HEK293 (cell line): ENCODE results near the gene DND1.
A peak's percentile ranks its signal among the peaks of the same experiment; 100 is the strongest.

ENCODE experiments used
- CTCF ChIA-PET: fragments of 350-600 bp; formaldehyde crosslinking; extraction: SDS; loops from one replicate; lab custom pipeline; 2021; ENCODE audit warnings: antibody characterized with exemption; lab: Yijun Ruan, JAX
- POLR2A ChIA-PET: fragments of 300-600 bp; formaldehyde crosslinking; extraction: SDS; loops from one replicate; lab custom pipeline; 2020; ENCODE audit warnings: antibody characterized with exemption, inconsistent platforms; lab: Yijun Ruan, JAX
- H3K27ac ChIP-seq: fragments of 200-500 bp; sonication (Bioruptor generic); 2 replicates; pipeline ENCODE4 v1.5.1; 2014; ENCODE audit warnings: low read depth, low read length, control low read depth, inconsistent platforms; ENCODE audit errors: extremely low read depth
- H3K36me3 ChIP-seq, 2 experiments: fragments of 200-500 bp in 1 of 2; sonication (Bioruptor generic) in 1 of 2; 1 replicate in 1 of 2; 2 replicates in 1 of 2; pipeline ENCODE4 v1.5.1; 2014 to 2017; ENCODE audit warnings: inconsistent platforms in 2 of 2, low read length in 2 of 2; ENCODE audit not compliant: control insufficient read depth in 2 of 2, insufficient read depth in 1 of 2
- H3K4me1 ChIP-seq: fragments of 200-500 bp; sonication (Bioruptor generic); 2 replicates; pipeline ENCODE4 v1.5.1; 2014; ENCODE audit warnings: mild to moderate bottlenecking, low read length, inconsistent platforms; ENCODE audit not compliant: control insufficient read depth, insufficient read depth
- H3K4me3 ChIP-seq: 2 replicates; pipeline ENCODE4 v1.5.1; 2011; ENCODE audit warnings: low read depth, mild to moderate bottlenecking, control low read depth, low read length, moderate library complexity
- H3K9me3 ChIP-seq: fragments of 200-500 bp; sonication (Bioruptor generic); 2 replicates; pipeline ENCODE4 v1.5.1; 2014; ENCODE audit warnings: low read depth, low read length, inconsistent platforms; ENCODE audit not compliant: control insufficient read depth, insufficient read depth
- ZNF24 ChIP-seq: fragments of 450-650 bp; formaldehyde crosslinking; IDR thresholded peaks from 2 replicates; pipeline ENCODE4 v1.5.1; 2016; ENCODE audit warnings: missing biosample characterization, missing genetic modification characterization
- ZNF423 ChIP-seq: fragments of 450-650 bp; formaldehyde crosslinking; IDR thresholded peaks from 2 replicates; pipeline ENCODE4 v1.5.1; 2016; ENCODE audit warnings: missing biosample characterization, missing genetic modification characterization
- ZNF48 ChIP-seq: fragments of 450-650 bp; formaldehyde crosslinking; IDR thresholded peaks from 2 replicates; pipeline ENCODE4 v1.5.1; 2016; ENCODE audit warnings: missing biosample characterization, missing genetic modification characterization
- ZNF510 ChIP-seq: fragments of 450-650 bp; formaldehyde crosslinking; IDR thresholded peaks from 2 replicates; pipeline ENCODE4 v1.5.1; 2018; ENCODE audit warnings: mild to moderate bottlenecking, missing genetic modification characterization, missing biosample characterization; ENCODE audit not compliant: insufficient replicate concordance
- ZNF530 ChIP-seq: fragments of 450-650 bp; formaldehyde crosslinking; IDR thresholded peaks from 2 replicates; pipeline ENCODE4 v1.5.1; 2016; ENCODE audit warnings: low read depth, missing biosample characterization, missing genetic modification characterization
- ZNF623 ChIP-seq: fragments of 450-650 bp; formaldehyde crosslinking; IDR thresholded peaks from 2 replicates; pipeline ENCODE4 v1.5.1; 2016; ENCODE audit warnings: missing biosample characterization, missing genetic modification characterization
- ZNF626 ChIP-seq: fragments of 450-650 bp; sonication (Bioruptor Pico); formaldehyde crosslinking; IDR thresholded peaks from 2 replicates; pipeline ENCODE4 v1.5.1; 2018; ENCODE audit warnings: missing biosample characterization, missing genetic modification characterization, inconsistent platforms
- ZNF843 ChIP-seq: fragments of 450-650 bp; formaldehyde crosslinking; IDR thresholded peaks from 2 replicates; pipeline ENCODE4 v1.5.1; 2016; ENCODE audit warnings: missing biosample characterization, missing genetic modification characterization
- TF ChIP-seq, protein P1 (sequence below): fragments of 450-650 bp; formaldehyde crosslinking; IDR thresholded peaks from 2 replicates; pipeline ENCODE4 v1.5.1; 2016; ENCODE audit warnings: missing biosample characterization, missing genetic modification characterization
- TF ChIP-seq, protein P2 (sequence below): fragments of 450-650 bp; formaldehyde crosslinking; IDR thresholded peaks from 2 replicates; pipeline ENCODE4 v1.5.1; 2016; ENCODE audit warnings: missing biosample characterization, missing genetic modification characterization
- TF ChIP-seq, protein P3 (sequence below): fragments of 450-650 bp; formaldehyde crosslinking; IDR thresholded peaks from 2 replicates; pipeline ENCODE4 v1.5.1; 2017; ENCODE audit warnings: missing biosample characterization, missing genetic modification characterization
- TF ChIP-seq, protein P4 (sequence below): fragments of 450-650 bp; formaldehyde crosslinking; IDR thresholded peaks from 2 replicates; pipeline ENCODE4 v1.5.1; 2016; ENCODE audit warnings: missing biosample characterization, missing genetic modification characterization
- TF ChIP-seq, protein P5 (sequence below): fragments of 450-650 bp; formaldehyde crosslinking; IDR thresholded peaks from 2 replicates; pipeline ENCODE4 v1.5.1; 2016; ENCODE audit warnings: missing biosample characterization, missing genetic modification characterization
- TF ChIP-seq, protein P6 (sequence below): fragments of 450-650 bp; formaldehyde crosslinking; conservative IDR thresholded peaks from 2 replicates; pipeline ENCODE4 v1.5.1; 2016; ENCODE audit warnings: low read depth, missing biosample characterization, missing genetic modification characterization
- TF ChIP-seq, protein P7 (sequence below): fragments of 450-650 bp; formaldehyde crosslinking; IDR thresholded peaks from 2 replicates; pipeline ENCODE4 v1.5.1; 2016; ENCODE audit warnings: missing biosample characterization, missing genetic modification characterization

Gene DND1

DNA sequence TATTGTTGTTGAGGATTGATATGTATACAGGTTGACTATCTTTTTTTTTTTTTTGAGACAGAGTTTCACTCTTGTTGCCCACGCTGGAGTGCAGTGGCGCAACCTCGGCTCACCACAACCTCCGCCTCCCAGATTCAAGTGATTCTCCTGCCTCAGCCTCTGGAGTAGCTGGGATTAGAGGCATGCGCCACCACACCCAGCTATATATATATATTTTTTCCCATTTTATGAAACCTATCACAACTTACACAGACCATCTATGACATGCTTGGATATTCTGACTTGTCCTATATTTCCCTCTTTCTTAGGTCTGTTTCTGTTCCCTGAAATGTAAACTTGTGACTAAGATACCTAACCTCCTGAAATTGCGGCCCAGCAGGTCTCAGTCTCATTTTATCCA, 45.4 kb downstream of the DND1 start:
- CTCF ChIA-PET, result interaction anchor here (0.8 to 0.9 kb wide), 3 partner anchors 10 to 54 kb away, joined by 3 to 5 read pairs (median 4); no protein-coding TSS in a partner anchor
- H3K27ac ChIP-seq, result no peak overlapping the region
- POLR2A ChIA-PET, result interaction anchor here (1.1 kb wide), 1 partner anchor 15 kb away, joined by 3 read pairs; no protein-coding TSS in a partner anchor
- no peaks in the 10 kb centered on the region for H3K36me3 ChIP-seq
- H3K4me3 ChIP-seq, result no peak overlapping the region
- no peaks in the 10 kb centered on the region for H3K4me1 ChIP-seq
- no peaks in the 10 kb centered on the region; the same call in 1 of the 2 replicates for H3K9me3 ChIP-seq
- TF ChIP-seq ZNF48 (tag by site-specific recombination), result no peak
- TF ChIP-seq ZNF843 (tag by site-specific recombination), result no peak
- no peak for TF ChIP-seq ZNF623 (tag by site-specific recombination)
- TF ChIP-seq, protein P1, sequence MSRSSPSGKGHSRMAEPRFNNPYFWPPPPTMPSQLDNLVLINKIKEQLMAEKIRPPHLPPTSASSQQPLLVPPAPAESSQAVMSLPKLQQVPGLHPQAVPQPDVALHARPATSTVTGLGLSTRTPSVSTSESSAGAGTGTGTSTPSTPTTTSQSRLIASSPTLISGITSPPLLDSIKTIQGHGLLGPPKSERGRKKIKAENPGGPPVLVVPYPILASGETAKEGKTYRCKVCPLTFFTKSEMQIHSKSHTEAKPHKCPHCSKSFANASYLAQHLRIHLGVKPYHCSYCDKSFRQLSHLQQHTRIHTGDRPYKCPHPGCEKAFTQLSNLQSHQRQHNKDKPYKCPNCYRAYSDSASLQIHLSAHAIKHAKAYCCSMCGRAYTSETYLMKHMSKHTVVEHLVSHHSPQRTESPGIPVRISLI (tag by site-specific recombination), result peak; percentile 67; the same call in 1 of the 2 replicates
- TF ChIP-seq, protein P2, sequence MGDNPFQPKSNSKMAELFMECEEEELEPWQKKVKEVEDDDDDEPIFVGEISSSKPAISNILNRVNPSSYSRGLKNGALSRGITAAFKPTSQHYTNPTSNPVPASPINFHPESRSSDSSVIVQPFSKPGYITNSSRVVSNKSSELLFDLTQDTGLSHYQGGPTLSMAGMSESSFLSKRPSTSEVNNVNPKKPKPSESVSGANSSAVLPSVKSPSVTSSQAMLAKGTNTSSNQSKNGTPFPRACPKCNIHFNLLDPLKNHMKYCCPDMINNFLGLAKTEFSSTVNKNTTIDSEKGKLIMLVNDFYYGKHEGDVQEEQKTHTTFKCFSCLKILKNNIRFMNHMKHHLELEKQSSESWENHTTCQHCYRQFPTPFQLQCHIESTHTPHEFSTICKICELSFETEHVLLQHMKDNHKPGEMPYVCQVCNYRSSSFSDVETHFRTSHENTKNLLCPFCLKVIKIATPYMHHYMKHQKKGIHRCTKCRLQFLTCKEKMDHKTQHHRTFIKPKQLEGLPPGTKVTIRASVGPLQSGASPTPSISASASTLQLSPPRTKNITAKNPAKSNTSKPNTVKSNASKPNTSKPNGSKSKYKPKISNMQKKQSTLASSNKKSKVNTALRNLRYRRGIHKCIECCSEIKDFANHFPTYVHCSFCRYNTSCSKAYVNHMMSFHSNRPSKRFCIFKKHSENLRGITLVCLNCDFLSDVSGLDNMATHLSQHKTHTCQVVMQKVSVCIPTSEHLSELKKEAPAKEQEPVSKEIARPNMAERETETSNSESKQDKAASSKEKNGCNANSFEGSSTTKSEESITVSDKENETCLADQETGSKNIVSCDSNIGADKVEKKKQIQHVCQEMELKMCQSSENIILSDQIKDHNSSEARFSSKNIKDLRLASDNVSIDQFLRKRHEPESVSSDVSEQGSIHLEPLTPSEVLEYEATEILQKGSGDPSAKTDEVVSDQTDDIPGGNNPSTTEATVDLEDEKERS, result peak; percentile 97
- TF ChIP-seq ZNF423 (tag by site-specific recombination), result no peak
- TF ChIP-seq ZNF530 (tag by site-specific recombination), result no peak
- TF ChIP-seq ZNF510 (tag by site-specific recombination), result peak; percentile 23
- TF ChIP-seq, protein P3, sequence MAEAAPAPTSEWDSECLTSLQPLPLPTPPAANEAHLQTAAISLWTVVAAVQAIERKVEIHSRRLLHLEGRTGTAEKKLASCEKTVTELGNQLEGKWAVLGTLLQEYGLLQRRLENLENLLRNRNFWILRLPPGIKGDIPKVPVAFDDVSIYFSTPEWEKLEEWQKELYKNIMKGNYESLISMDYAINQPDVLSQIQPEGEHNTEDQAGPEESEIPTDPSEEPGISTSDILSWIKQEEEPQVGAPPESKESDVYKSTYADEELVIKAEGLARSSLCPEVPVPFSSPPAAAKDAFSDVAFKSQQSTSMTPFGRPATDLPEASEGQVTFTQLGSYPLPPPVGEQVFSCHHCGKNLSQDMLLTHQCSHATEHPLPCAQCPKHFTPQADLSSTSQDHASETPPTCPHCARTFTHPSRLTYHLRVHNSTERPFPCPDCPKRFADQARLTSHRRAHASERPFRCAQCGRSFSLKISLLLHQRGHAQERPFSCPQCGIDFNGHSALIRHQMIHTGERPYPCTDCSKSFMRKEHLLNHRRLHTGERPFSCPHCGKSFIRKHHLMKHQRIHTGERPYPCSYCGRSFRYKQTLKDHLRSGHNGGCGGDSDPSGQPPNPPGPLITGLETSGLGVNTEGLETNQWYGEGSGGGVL (tag by site-specific recombination), result no peak
- TF ChIP-seq ZNF626 (tag by site-specific recombination), result peak; percentile 43; the same call in 1 of the 2 replicates
- no peak for TF ChIP-seq ZNF24
- TF ChIP-seq, protein P4, sequence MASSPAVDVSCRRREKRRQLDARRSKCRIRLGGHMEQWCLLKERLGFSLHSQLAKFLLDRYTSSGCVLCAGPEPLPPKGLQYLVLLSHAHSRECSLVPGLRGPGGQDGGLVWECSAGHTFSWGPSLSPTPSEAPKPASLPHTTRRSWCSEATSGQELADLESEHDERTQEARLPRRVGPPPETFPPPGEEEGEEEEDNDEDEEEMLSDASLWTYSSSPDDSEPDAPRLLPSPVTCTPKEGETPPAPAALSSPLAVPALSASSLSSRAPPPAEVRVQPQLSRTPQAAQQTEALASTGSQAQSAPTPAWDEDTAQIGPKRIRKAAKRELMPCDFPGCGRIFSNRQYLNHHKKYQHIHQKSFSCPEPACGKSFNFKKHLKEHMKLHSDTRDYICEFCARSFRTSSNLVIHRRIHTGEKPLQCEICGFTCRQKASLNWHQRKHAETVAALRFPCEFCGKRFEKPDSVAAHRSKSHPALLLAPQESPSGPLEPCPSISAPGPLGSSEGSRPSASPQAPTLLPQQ (tag by site-specific recombination), result no peak
- TF ChIP-seq, protein P5, sequence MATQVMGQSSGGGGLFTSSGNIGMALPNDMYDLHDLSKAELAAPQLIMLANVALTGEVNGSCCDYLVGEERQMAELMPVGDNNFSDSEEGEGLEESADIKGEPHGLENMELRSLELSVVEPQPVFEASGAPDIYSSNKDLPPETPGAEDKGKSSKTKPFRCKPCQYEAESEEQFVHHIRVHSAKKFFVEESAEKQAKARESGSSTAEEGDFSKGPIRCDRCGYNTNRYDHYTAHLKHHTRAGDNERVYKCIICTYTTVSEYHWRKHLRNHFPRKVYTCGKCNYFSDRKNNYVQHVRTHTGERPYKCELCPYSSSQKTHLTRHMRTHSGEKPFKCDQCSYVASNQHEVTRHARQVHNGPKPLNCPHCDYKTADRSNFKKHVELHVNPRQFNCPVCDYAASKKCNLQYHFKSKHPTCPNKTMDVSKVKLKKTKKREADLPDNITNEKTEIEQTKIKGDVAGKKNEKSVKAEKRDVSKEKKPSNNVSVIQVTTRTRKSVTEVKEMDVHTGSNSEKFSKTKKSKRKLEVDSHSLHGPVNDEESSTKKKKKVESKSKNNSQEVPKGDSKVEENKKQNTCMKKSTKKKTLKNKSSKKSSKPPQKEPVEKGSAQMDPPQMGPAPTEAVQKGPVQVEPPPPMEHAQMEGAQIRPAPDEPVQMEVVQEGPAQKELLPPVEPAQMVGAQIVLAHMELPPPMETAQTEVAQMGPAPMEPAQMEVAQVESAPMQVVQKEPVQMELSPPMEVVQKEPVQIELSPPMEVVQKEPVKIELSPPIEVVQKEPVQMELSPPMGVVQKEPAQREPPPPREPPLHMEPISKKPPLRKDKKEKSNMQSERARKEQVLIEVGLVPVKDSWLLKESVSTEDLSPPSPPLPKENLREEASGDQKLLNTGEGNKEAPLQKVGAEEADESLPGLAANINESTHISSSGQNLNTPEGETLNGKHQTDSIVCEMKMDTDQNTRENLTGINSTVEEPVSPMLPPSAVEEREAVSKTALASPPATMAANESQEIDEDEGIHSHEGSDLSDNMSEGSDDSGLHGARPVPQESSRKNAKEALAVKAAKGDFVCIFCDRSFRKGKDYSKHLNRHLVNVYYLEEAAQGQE (tag by site-specific recombination), result no peak
- TF ChIP-seq, protein P6, sequence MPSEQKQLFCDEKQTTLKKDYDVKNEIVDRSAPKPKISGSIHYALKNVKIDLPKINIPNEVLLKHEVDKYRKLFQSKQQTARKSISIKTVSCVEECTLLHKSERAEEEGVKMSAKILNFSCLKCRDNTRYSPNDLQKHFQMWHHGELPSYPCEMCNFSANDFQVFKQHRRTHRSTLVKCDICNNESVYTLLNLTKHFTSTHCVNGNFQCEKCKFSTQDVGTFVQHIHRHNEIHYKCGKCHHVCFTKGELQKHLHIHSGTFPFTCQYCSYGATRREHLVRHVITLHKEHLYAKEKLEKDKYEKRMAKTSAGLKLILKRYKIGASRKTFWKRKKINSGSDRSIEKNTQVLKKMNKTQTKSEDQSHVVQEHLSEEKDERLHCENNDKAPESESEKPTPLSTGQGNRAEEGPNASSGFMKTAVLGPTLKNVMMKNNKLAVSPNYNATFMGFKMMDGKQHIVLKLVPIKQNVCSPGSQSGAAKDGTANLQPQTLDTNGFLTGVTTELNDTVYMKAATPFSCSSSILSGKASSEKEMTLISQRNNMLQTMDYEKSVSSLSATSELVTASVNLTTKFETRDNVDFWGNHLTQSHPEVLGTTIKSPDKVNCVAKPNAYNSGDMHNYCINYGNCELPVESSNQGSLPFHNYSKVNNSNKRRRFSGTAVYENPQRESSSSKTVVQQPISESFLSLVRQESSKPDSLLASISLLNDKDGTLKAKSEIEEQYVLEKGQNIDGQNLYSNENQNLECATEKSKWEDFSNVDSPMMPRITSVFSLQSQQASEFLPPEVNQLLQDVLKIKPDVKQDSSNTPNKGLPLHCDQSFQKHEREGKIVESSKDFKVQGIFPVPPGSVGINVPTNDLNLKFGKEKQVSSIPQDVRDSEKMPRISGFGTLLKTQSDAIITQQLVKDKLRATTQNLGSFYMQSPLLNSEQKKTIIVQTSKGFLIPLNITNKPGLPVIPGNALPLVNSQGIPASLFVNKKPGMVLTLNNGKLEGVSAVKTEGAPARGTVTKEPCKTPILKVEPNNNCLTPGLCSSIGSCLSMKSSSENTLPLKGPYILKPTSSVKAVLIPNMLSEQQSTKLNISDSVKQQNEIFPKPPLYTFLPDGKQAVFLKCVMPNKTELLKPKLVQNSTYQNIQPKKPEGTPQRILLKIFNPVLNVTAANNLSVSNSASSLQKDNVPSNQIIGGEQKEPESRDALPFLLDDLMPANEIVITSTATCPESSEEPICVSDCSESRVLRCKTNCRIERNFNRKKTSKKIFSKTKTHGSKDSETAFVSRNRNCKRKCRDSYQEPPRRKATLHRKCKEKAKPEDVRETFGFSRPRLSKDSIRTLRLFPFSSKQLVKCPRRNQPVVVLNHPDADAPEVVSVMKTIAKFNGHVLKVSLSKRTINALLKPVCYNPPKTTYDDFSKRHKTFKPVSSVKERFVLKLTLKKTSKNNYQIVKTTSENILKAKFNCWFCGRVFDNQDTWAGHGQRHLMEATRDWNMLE (tag by site-specific recombination), result peak; percentile 35; the same call in 1 of the 2 replicates
- TF ChIP-seq, protein P7, sequence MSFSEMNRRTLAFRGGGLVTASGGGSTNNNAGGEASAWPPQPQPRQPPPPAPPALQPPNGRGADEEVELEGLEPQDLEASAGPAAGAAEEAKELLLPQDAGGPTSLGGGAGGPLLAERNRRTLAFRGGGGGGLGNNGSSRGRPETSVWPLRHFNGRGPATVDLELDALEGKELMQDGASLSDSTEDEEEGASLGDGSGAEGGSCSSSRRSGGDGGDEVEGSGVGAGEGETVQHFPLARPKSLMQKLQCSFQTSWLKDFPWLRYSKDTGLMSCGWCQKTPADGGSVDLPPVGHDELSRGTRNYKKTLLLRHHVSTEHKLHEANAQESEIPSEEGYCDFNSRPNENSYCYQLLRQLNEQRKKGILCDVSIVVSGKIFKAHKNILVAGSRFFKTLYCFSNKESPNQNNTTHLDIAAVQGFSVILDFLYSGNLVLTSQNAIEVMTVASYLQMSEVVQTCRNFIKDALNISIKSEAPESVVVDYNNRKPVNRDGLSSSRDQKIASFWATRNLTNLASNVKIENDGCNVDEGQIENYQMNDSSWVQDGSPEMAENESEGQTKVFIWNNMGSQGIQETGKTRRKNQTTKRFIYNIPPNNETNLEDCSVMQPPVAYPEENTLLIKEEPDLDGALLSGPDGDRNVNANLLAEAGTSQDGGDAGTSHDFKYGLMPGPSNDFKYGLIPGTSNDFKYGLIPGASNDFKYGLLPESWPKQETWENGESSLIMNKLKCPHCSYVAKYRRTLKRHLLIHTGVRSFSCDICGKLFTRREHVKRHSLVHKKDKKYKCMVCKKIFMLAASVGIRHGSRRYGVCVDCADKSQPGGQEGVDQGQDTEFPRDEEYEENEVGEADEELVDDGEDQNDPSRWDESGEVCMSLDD (tag by site-specific recombination), result no peak
